Glutamatergic neuron (in vitro differentiated cells): Measurements from ENCODE around the gene FRMPD4. TPM values are rescaled to one million over a fixed set of nuclear protein-coding genes. Genes with fewer than 3 reads are reported as not detected.

ENCODE experiments used
- DNase-seq: peaks from one replicate; pipeline ENCODE4 v3.0.0; 2022
- H3K27ac Mint-ChIP-seq: one replicate; pipeline ENCODE4 v1.8.0; 2020; ENCODE audit warnings: mild to moderate bottlenecking, mixed read lengths, inconsistent platforms; ENCODE audit not compliant: unreplicated experiment
- H3K27me3 Mint-ChIP-seq: one replicate; pipeline ENCODE4 v1.8.0; 2020; ENCODE audit warnings: mild to moderate bottlenecking, moderate library complexity, mixed read lengths, inconsistent platforms; ENCODE audit not compliant: unreplicated experiment
- H3K36me3 Mint-ChIP-seq: one replicate; pipeline ENCODE4 v1.8.0; 2020; ENCODE audit warnings: mild to moderate bottlenecking, mixed read lengths, inconsistent platforms; ENCODE audit not compliant: unreplicated experiment
- H3K4me1 Mint-ChIP-seq: one replicate; pipeline ENCODE4 v1.8.0; 2020; ENCODE audit warnings: mild to moderate bottlenecking, low read depth, mixed read lengths, inconsistent platforms; ENCODE audit not compliant: unreplicated experiment
- H3K4me3 Mint-ChIP-seq: one replicate; pipeline ENCODE4 v1.8.0; 2020; ENCODE audit warnings: mild to moderate bottlenecking, mixed read lengths, inconsistent platforms; ENCODE audit not compliant: unreplicated experiment
- H3K9me3 Mint-ChIP-seq: one replicate; pipeline ENCODE4 v1.8.0; 2020; ENCODE audit warnings: mild to moderate bottlenecking, moderate library complexity, mixed read lengths, inconsistent platforms; ENCODE audit not compliant: unreplicated experiment
- total RNA-seq: library from RNA; stranded (reverse); fragmentation: NEBNext Ultra II Directional; extraction: Animal tissue kit (Norgen Biotek cat#: 25700); gene quantifications from one replicate; pipeline ENCODE4 v1.2.1, GENCODE V29; 2021; ENCODE audit not compliant: unreplicated experiment
- TF ChIP-seq, protein P1 (sequence below): fragments of 200-600 bp; sonication (generic); IDR thresholded peaks from one replicate; pipeline ENCODE4 v1.5.0; 2021; ENCODE audit not compliant: partially characterized antibody, unreplicated experiment

The FRMPD4 gene
- total RNA-seq, 1 donor from 2014 or later = 6.2 TPM

DNA sequence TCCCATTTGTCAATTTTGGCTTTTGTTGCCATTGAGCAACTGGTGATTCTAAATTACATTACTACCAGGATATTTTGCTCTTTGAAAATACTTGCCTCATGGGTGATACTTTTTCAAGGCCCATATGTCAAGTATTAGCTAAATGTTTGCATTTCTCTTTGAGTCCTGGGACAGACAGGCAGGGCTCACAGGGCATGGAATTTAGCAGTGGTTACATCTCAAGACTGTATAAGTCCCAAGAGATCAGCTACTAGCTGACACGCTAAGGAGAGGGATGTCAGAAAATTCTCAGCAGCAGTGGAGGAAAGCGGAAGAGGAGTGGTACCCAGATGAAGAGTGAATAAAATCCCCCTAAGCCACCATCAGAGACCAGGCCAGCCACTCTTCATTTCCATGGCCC, 224.9 kb downstream of the FRMPD4 start:
- Mint-ChIP-seq H3K9me3 (peaks cover 2% of the 10 kb centered on the region), H3K27me3 (no peaks in the 10 kb centered on the region), H3K36me3 (no peaks in the 10 kb centered on the region), H3K4me3 (no peak overlapping the region), H3K4me1 (no peaks in the 10 kb centered on the region), H3K27ac (no peak overlapping the region)
- TF ChIP-seq, protein P1, sequence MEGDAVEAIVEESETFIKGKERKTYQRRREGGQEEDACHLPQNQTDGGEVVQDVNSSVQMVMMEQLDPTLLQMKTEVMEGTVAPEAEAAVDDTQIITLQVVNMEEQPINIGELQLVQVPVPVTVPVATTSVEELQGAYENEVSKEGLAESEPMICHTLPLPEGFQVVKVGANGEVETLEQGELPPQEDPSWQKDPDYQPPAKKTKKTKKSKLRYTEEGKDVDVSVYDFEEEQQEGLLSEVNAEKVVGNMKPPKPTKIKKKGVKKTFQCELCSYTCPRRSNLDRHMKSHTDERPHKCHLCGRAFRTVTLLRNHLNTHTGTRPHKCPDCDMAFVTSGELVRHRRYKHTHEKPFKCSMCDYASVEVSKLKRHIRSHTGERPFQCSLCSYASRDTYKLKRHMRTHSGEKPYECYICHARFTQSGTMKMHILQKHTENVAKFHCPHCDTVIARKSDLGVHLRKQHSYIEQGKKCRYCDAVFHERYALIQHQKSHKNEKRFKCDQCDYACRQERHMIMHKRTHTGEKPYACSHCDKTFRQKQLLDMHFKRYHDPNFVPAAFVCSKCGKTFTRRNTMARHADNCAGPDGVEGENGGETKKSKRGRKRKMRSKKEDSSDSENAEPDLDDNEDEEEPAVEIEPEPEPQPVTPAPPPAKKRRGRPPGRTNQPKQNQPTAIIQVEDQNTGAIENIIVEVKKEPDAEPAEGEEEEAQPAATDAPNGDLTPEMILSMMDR = no peak
- DNase-seq = no peak

DNA sequence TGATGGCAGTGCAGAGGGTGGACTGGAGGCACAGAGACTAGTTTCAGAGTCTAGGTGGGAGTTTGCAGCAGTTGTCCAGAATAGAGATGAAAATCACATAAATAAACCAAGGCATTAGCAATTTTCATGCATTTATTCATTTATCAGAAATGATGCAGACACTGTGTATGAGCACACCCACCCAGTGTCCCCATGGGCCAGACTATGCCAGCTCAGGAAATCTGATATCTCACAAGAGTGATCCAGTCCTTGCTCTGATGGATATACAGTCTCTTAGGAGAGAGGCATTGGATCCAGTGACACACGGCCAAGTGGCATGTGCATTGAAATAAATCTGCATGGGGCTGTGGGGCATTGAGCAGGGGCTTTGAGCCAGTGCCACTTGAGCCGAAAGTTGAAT, 228.2 kb downstream of the FRMPD4 start:
- no peak overlapping the region for H3K4me3 Mint-ChIP-seq
- DNase-seq = no peak
- TF ChIP-seq, protein P1 = no peak
- no peak overlapping the region for H3K27ac Mint-ChIP-seq
- no peaks in the 10 kb centered on the region for H3K27me3 Mint-ChIP-seq
- no peaks in the 10 kb centered on the region for H3K36me3 Mint-ChIP-seq
- H3K9me3 Mint-ChIP-seq = peaks cover 2% of the 10 kb centered on the region
- no peaks in the 10 kb centered on the region for H3K4me1 Mint-ChIP-seq

DNA sequence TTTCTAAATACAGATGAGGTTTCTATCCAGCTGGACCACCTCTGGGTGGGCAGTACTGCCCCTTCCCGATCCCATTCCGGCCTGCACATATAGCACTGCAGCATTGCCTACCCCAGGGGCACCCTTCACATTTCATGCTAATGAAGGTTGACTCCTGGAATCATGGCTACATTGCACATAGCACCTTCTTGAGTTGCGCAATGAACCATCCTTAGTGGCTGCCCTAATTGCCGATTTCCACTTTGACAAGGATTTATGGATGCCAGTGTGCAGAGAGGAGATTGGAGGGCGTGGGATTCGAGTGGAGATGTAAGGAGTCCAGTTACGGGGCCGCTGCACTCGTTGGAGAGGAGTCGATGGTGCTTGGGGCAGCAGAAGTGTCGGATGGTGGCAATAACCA, 229.0 kb downstream of the FRMPD4 start:
- no peaks in the 10 kb centered on the region for H3K36me3 Mint-ChIP-seq
- peaks cover 2% of the 10 kb centered on the region for H3K9me3 Mint-ChIP-seq
- no peak overlapping the region for H3K4me3 Mint-ChIP-seq
- no peak for DNase-seq
- no peaks in the 10 kb centered on the region for H3K4me1 Mint-ChIP-seq
- no peak overlapping the region for H3K27ac Mint-ChIP-seq
- H3K27me3 Mint-ChIP-seq = no peaks in the 10 kb centered on the region
- TF ChIP-seq, protein P1 = no peak

DNA sequence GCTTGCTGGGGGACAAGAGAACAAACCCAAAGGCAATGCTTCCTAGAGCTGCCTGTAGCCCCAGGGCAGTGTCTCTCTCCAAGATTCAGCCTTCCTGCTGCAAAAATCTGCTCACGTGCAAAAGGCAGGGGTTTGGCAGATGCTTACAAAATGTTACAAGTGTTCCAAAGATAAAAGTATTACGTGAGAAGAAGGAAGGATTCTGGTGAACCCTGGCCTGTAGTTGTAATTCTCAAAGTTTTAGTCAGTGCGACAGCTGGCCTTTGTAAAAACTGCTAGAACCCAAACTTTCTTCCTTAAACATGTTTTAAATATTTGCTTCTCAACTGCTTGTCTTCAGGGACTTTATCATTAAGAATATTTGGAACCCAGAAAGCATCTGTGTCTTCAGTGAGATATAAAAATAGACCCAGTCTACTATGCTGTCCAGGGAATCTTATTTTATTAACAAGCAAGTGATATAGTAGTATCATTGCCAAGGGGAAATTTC, 232.3 kb downstream of the FRMPD4 start:
- H3K4me3 Mint-ChIP-seq = no peak overlapping the region
- no peaks in the 10 kb centered on the region for H3K27me3 Mint-ChIP-seq
- H3K9me3 Mint-ChIP-seq = peaks cover 2% of the 10 kb centered on the region
- DNase-seq = no peak
- H3K36me3 Mint-ChIP-seq = no peaks in the 10 kb centered on the region
- TF ChIP-seq, protein P1 = no peak
- H3K4me1 Mint-ChIP-seq = no peaks in the 10 kb centered on the region
- no peak overlapping the region for H3K27ac Mint-ChIP-seq

DNA sequence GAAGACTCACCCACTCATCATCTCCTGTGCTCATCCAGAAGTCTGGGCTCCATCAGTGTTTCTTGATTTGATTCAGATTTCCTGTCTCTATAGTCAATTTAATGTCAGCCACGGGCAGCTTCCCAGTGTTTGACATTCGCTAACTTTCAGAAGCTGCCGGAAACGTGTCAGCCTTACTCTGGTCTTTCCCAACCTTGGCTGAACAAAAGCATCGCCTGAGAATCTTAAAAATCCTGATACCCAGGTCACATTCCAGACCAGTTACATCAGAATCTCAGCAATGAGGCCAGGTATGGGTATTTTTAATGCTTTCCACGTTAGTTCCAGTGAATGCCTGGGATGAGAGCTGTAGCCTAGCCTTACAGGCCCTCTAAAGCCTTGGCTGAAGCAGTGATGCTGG, 233.8 kb downstream of the FRMPD4 start:
- Mint-ChIP-seq H3K27ac (no peak overlapping the region), H3K4me1 (no peaks in the 10 kb centered on the region), H3K9me3 (no peaks in the 10 kb centered on the region)

More for the DNA sequence above, 233.8 kb downstream of the FRMPD4 start:
- no peak for DNase-seq
- TF ChIP-seq, protein P1 = no peak
- H3K36me3 Mint-ChIP-seq = no peaks in the 10 kb centered on the region
- H3K4me3 Mint-ChIP-seq = no peak overlapping the region
- H3K27me3 Mint-ChIP-seq = no peaks in the 10 kb centered on the region
